HFF-Myc (cell line): ENCODE data around the gene ACOX3.
"Not testable (repeated sequence)": the region's sequence is repeated elsewhere in the genome, so short reads cannot be mapped to it uniquely, and the experiment has no call there.

Experiments used
- DNase-seq: peaks from one replicate; pipeline ENCODE4 v3.0.0-alpha.2; 2011; ENCODE audit warnings: low read depth; ENCODE audit errors: extremely low read depth
- H3K4me3 ChIP-seq: replicated peaks from 2 replicates; pipeline ENCODE4 v1.5.1; 2011; ENCODE audit warnings: low read depth, mild to moderate bottlenecking, control low read depth, low read length
- TF ChIP-seq, protein P1 (sequence below): IDR thresholded peaks from 2 replicates; pipeline ENCODE4 v1.5.1; 2012; ENCODE audit warnings: mild to moderate bottlenecking, low read depth, low read length, control low read depth; ENCODE audit errors: missing control alignments

Gene ACOX3

GRCh38 chr4:8391071-8391470 is 49.5 kb downstream of the ACOX3 start:
- TF ChIP-seq, protein P1, sequence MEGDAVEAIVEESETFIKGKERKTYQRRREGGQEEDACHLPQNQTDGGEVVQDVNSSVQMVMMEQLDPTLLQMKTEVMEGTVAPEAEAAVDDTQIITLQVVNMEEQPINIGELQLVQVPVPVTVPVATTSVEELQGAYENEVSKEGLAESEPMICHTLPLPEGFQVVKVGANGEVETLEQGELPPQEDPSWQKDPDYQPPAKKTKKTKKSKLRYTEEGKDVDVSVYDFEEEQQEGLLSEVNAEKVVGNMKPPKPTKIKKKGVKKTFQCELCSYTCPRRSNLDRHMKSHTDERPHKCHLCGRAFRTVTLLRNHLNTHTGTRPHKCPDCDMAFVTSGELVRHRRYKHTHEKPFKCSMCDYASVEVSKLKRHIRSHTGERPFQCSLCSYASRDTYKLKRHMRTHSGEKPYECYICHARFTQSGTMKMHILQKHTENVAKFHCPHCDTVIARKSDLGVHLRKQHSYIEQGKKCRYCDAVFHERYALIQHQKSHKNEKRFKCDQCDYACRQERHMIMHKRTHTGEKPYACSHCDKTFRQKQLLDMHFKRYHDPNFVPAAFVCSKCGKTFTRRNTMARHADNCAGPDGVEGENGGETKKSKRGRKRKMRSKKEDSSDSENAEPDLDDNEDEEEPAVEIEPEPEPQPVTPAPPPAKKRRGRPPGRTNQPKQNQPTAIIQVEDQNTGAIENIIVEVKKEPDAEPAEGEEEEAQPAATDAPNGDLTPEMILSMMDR: no peak
- H3K4me3 ChIP-seq: no peak overlapping the region

DNA sequence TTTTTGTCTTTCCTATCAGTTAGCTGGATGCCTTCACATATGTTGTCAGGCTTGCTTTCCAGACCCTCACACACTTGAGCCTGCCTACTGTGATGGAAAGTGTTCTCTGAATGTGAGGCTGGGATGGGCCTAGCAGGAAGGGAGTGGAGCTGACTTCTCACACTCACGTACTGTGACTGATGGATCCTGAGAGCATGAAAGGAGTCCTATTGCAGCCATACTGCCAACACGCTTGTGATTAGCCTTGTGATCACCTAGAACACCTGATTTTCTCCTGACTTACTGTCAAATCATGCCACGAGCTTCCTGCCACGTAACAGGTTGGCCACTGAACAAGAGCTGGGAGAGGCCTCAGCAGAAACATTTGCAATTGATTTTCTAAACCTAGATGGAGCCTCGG is 49.9 kb downstream of the ACOX3 start:
- H3K4me3 ChIP-seq: no peak overlapping the region
- DNase-seq: no peak
- TF ChIP-seq, protein P1: no peak

More at GRCh38 chr4:8391071-8391470, 49.5 kb downstream of the ACOX3 start:
- no peak for DNase-seq

DNA sequence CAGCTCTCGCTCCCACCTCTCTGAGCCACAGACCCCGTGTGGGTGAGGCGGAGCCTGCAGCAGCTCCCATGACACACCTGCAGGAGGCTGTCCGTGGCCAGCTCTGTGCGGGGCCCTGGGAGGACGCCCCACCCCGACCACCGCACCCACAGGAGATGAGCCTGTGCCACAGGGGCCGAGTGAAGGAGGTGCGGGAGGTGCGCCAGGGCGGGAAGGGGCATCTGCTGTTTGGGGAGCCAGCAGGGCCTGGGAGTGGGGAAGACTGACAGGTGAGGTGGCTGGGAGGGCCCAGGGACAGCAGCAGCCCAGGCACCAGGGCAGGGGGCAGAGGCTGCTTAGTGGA is 52.0 kb downstream of the ACOX3 start:
- no peak for DNase-seq
- TF ChIP-seq, protein P1: no peak
- H3K4me3 ChIP-seq: no peak overlapping the region

GRCh38 chr4:8387615-8388527 is 52.7 kb downstream of the ACOX3 start:
- DNase-seq: no peak
- TF ChIP-seq, protein P1: no peak
- H3K4me3 ChIP-seq: no peak overlapping the region

DNA sequence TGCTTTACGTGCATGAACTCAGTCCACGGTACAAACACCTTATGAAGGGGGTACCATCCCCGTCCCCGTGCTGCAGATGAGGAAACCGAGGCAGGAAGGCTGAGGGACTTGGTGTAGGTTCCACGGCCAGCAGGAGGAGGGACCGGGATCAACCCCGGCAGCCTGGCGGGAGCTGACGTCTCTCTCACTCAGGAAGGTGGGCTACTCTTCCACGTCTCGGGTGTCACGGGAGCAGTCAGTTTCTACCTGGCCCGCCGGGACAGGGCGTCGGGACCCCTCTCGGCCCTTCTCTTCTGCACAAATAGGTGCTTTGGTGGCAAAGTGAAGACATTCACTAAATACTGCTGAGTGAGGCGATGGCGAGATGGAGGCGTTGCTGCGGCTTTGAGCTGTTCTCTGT is 53.3 kb downstream of the ACOX3 start:
- no peak overlapping the region for H3K4me3 ChIP-seq
- DNase-seq: no peak
- TF ChIP-seq, protein P1: no peak

- no peak overlapping the region for H3K4me3 ChIP-seq
- DNase-seq: no peak
- TF ChIP-seq, protein P1: no peak
Observed at GRCh38 chr4:8386731-8387130, 53.8 kb downstream of the ACOX3 start.

GRCh38 chr4:8386131-8386530 is 54.4 kb downstream of the ACOX3 start:
- H3K4me3 ChIP-seq, DNase-seq: not testable (repeated sequence)
